Measurements from ENCODE around the gene SERPING1.

GRCh38 chr11:57643802-57644201 is 46.3 kb downstream of the SERPING1 start:
- TF ChIP-seq CTCF (IDR thresholded peaks at IDR 0.05) (no peak), POLR2A (IDR thresholded peaks at IDR 0.05) (no peak)
